ENCODE data around the gene KRT23.

Gene KRT23

GRCh38 chr17:40915721-40916256 is 21.7 kb downstream of the KRT23 start:
- in situ Hi-C loops (cut with HindIII; ENCODE audit: low pct_ligation_motif_present, low pct_unique_long_range_greater_than_20kb, low sequenced_read_pairs): no loop called here
- peak; percentile 57 for DNase-seq

GRCh38 chr17:40915199-40915661 is 22.2 kb downstream of the KRT23 start:
- peak; percentile 86 for DNase-seq
- in situ Hi-C loops (cut with HindIII; ENCODE audit: low pct_ligation_motif_present, low pct_unique_long_range_greater_than_20kb, low sequenced_read_pairs): no loop called here

GRCh38 chr17:40914075-40914855 is 23.2 kb downstream of the KRT23 start:
- DNase-seq: no peak
- in situ Hi-C loops (cut with HindIII; ENCODE audit: low pct_ligation_motif_present, low pct_unique_long_range_greater_than_20kb, low sequenced_read_pairs): no loop called here

DNA sequence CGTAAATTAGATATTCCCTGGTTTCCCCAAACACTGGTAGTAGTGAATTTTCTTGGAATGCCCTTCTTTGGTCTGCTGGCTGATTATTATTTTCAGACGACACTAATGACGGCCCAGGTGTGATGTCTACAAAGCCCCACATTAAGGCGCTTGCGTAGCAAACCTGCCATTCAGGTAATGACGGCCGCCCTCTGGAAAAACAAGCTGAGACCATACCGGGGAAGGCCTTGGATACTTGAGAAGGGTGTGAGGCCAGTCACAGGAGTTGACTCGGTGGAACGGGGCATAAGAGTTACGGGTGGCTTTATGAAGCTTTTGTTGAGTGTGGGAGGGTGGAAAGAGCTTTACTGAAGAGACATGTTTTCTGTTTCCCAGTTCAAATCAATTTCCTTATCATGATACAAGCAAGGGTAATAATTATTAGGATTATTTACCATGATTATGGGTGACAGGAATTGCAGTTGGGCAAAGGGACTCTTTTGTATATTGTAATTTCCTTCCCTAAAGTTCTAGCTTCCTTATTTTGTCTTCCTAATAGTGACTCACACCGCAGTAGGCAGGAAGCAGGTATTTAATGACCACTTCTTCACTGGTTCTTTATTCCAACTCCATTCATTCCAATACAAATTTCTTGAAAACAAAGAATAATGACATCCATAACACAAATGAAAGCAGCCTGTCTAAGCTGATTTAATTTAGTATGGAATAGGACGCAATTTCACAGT is 24.8 kb downstream of the KRT23 start:
- no peak for DNase-seq
- in situ Hi-C loops (cut with HindIII; ENCODE audit: low pct_ligation_motif_present, low pct_unique_long_range_greater_than_20kb, low sequenced_read_pairs): no loop called here

- in situ Hi-C loops (cut with HindIII; ENCODE audit: low pct_ligation_motif_present, low pct_unique_long_range_greater_than_20kb, low sequenced_read_pairs): no loop called here
- DNase-seq: no peak
These were observed 27.0 kb downstream of the KRT23 start for GRCh38 chr17:40910441-40910841.

- DNase-seq: no peak
- in situ Hi-C loops (cut with HindIII; ENCODE audit: low pct_ligation_motif_present, low pct_unique_long_range_greater_than_20kb, low sequenced_read_pairs): no loop called here
These were observed 27.7 kb downstream of the KRT23 start for GRCh38 chr17:40909755-40910154.

DNA sequence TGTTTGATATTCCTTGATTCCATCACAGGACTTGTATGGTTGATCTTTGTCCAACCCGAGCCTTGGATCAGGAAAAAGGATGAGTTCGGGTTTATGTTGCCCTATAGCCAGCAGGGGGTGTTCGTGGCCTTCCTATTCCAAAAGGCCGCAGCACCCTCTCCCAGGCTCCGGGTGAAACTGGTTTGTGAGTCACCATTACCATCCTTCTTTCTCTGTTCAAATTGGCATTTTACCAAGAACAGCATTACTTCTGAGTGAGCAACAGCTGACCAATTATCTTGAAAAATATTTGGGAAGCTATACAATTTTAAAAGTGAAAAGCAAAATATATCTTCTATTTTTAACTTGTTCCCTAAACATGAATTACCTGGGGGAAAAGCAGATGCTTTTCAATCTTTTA is 28.1 kb downstream of the KRT23 start:
- in situ Hi-C loops (cut with HindIII; ENCODE audit: low pct_ligation_motif_present, low pct_unique_long_range_greater_than_20kb, low sequenced_read_pairs): no loop called here
- DNase-seq: peak; percentile 96

- no peak for DNase-seq
- in situ Hi-C loops (cut with HindIII; ENCODE audit: low pct_ligation_motif_present, low pct_unique_long_range_greater_than_20kb, low sequenced_read_pairs): no loop called here
These were observed 30.8 kb downstream of the KRT23 start for GRCh38 chr17:40906613-40907012.

- in situ Hi-C loops (cut with HindIII; ENCODE audit: low pct_ligation_motif_present, low pct_unique_long_range_greater_than_20kb, low sequenced_read_pairs): no loop called here
- DNase-seq: no peak
These were observed 32.1 kb downstream of the KRT23 start for GRCh38 chr17:40905370-40905769.

- in situ Hi-C loops (cut with HindIII; ENCODE audit: low pct_ligation_motif_present, low pct_unique_long_range_greater_than_20kb, low sequenced_read_pairs): no loop called here
These were observed 34.2 kb downstream of the KRT23 start for GRCh38 chr17:40903129-40903847.

GRCh38 chr17:40902498-40902897 is 34.9 kb downstream of the KRT23 start:
- in situ Hi-C loops (cut with HindIII; ENCODE audit: low pct_ligation_motif_present, low pct_unique_long_range_greater_than_20kb, low sequenced_read_pairs): no loop called here
- no peak for DNase-seq

More at GRCh38 chr17:40903129-40903847, 34.2 kb downstream of the KRT23 start:
- DNase-seq: peak; percentile 97

DNA sequence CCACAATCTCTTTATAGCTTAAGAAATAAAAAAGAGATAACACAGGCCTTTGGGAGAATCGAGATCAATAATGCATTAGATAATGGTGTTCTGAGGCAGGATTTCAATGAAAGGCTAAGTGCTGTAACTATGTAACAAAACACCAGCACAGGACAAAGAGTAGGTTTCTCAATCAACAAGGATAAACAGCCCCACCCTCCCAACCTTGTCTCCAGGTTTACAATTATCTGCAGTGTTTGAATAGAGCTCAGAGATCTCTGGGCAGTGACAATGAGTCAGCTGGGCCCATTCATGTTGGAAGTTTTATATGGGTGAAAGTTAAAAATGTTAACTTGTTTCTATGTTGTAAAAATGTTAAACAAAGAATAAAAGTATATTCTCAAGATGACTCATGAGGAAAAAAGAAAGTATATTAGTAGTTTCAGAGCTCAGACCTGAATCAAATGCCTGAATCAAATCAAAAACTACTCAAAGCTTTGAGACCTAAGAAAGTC is 35.4 kb downstream of the KRT23 start:
- in situ Hi-C loops (cut with HindIII; ENCODE audit: low pct_ligation_motif_present, low pct_unique_long_range_greater_than_20kb, low sequenced_read_pairs): no loop called here
- DNase-seq: peak; percentile 25

- DNase-seq: no peak
- in situ Hi-C loops (cut with HindIII; ENCODE audit: low pct_ligation_motif_present, low pct_unique_long_range_greater_than_20kb, low sequenced_read_pairs): no loop called here
These were observed 36.6 kb downstream of the KRT23 start for GRCh38 chr17:40900809-40901356.

- in situ Hi-C loops (cut with HindIII; ENCODE audit: low pct_ligation_motif_present, low pct_unique_long_range_greater_than_20kb, low sequenced_read_pairs): no loop called here
- DNase-seq: no peak
These were observed 40.5 kb downstream of the KRT23 start for GRCh38 chr17:40896916-40897455.

GRCh38 chr17:40895106-40895730 is 42.2 kb downstream of the KRT23 start:
- in situ Hi-C loops (cut with HindIII; ENCODE audit: low pct_ligation_motif_present, low pct_unique_long_range_greater_than_20kb, low sequenced_read_pairs): no loop called here
- DNase-seq: no peak

GRCh38 chr17:40888196-40888720 is 49.2 kb downstream of the KRT23 start:
- in situ Hi-C loops (cut with HindIII; ENCODE audit: low pct_ligation_motif_present, low pct_unique_long_range_greater_than_20kb, low sequenced_read_pairs): no loop called here
- DNase-seq: no peak

- DNase-seq: no peak
- in situ Hi-C loops (cut with HindIII; ENCODE audit: low pct_ligation_motif_present, low pct_unique_long_range_greater_than_20kb, low sequenced_read_pairs): no loop called here
These were observed 51.4 kb downstream of the KRT23 start for GRCh38 chr17:40886090-40886489.
